K562 (cell line): ENCODE data around the gene CHRNA10. TPM values are rescaled to one million over a fixed set of nuclear protein-coding genes. Genes with fewer than 3 reads are reported as not detected.

ENCODE experiments used
- ATAC-seq: fragments of 200-7000 bp; cut with Tn5 transposase; 3 replicates; pipeline ENCODE4 v1.9.1; 2020; ENCODE audit warnings: moderate library complexity
- BruUV-seq: library from RNA; stranded (reverse); fragments of 400-500 nt; replicated peaks from 2 replicates; lab custom pipeline; 2021; lab: Mats Ljungman, UMichigan
- CTCF ChIA-PET: fragments of 300-600 bp; formaldehyde crosslinking; extraction: SDS; loops from one replicate; lab custom pipeline; 2021; ENCODE audit warnings: low intra/inter-chr PET ratio; lab: Yijun Ruan, JAX
- POLR2A ChIA-PET: fragments of 300-600, 350-650 bp; sonication (Branson Sonifier 250); formaldehyde crosslinking; extraction: SDS; loops from one replicate; lab custom pipeline; 2021; ENCODE audit warnings: antibody characterized with exemption, inconsistent platforms; lab: Yijun Ruan, JAX
- DNase-seq, 4 experiments: peaks; one replicate each; pipeline versions ENCODE4 v3.0.0 to v3.0.0-alpha.2; 2011 to 2018; ENCODE audit warnings: low spot score in 3 of 4, mixed read lengths in 3 of 4; ENCODE audit errors: extremely low read depth in 1 of 4
- FAIRE-seq: peaks from 2 replicates; lab custom pipeline; 2011; peaks lifted over from hg19 to GRCh38; lab: Jason Lieb, UNC
- H2AFZ ChIP-seq: 2 replicates; pipeline ENCODE4 v1.6.0; 2011; ENCODE audit warnings: low read depth, low read length, control low read depth, inconsistent platforms
- H3K27ac ChIP-seq: fragments of 200-600 bp; 3 replicates; pipeline ENCODE4 v1.8.0; 2011; ENCODE audit warnings: low read depth, mild to moderate bottlenecking, control low read depth, inconsistent platforms, low read length, moderate library complexity, mixed read lengths; ENCODE audit errors: extremely low read depth
- H3K27me3 ChIP-seq, 2 experiments: fragments of 300-600 bp in 1 of 2; 2 replicates in 1 of 2; 3 replicates in 1 of 2; pipeline versions ENCODE4 v1.6.0 to v1.8.0; 2011; ENCODE audit warnings: inconsistent platforms in 2 of 2, low read length in 2 of 2, mild to moderate bottlenecking in 1 of 2, mixed read lengths in 1 of 2, moderate library complexity in 1 of 2; ENCODE audit not compliant: control insufficient read depth in 2 of 2, insufficient read depth in 2 of 2
- H3K36me3 ChIP-seq: fragments of 300-600 bp; 3 replicates; pipeline ENCODE4 v1.8.0; 2011; ENCODE audit warnings: mild to moderate bottlenecking, low read length, inconsistent platforms; ENCODE audit not compliant: control insufficient read depth, insufficient read depth
- H3K4me1 ChIP-seq, 2 experiments: fragments of 200-600 bp in 1 of 2; replicated peaks in 1 of 2; 2 replicates in 1 of 2; 3 replicates in 1 of 2; pipeline versions ENCODE4 v1.5.1 to v1.8.0; 2011; ENCODE audit warnings: inconsistent platforms in 2 of 2, low read length in 2 of 2, mild to moderate bottlenecking in 1 of 2, mixed read lengths in 1 of 2, moderate library complexity in 1 of 2; ENCODE audit not compliant: control insufficient read depth in 2 of 2, insufficient read depth in 2 of 2
- H3K4me2 ChIP-seq: 2 replicates; pipeline ENCODE4 v1.6.1; 2011; ENCODE audit warnings: low read length, control low read depth, inconsistent platforms, mixed read lengths; ENCODE audit not compliant: insufficient read depth
- H3K4me3 ChIP-seq: fragments of 200-600 bp; sonication (generic), shearing (Covaris generic); 2 replicates; pipeline ENCODE4 v1.5.1; 2016; ENCODE audit warnings: control low read depth, inconsistent platforms
- H3K79me2 ChIP-seq: fragments of 200-600 bp; 3 replicates; pipeline ENCODE4 v1.8.0; 2011; ENCODE audit warnings: low read length, inconsistent platforms; ENCODE audit not compliant: control insufficient read depth, insufficient read depth
- H3K9ac ChIP-seq, 2 experiments: 2 replicates each; pipeline versions ENCODE4 v1.6.0 to v1.6.1; 2011; ENCODE audit warnings: low read depth in 2 of 2, low read length in 2 of 2, control low read depth in 1 of 2, inconsistent platforms in 1 of 2, mild to moderate bottlenecking in 1 of 2, mixed read lengths in 1 of 2; ENCODE audit not compliant: insufficient read depth in 1 of 2
- H3K9me1 ChIP-seq: one replicate; pipeline ENCODE4 v1.6.0; 2011; ENCODE audit warnings: inconsistent platforms, mild to moderate bottlenecking, low read length, moderate library complexity; ENCODE audit not compliant: control insufficient read depth, insufficient read depth
- H3K9me3 ChIP-seq: replicated peaks from 2 replicates; pipeline ENCODE4 v1.5.1; 2011; ENCODE audit warnings: low read depth, low read length, inconsistent platforms; ENCODE audit not compliant: control insufficient read depth, insufficient read depth
- H4K20me1 ChIP-seq: replicated peaks from 2 replicates; pipeline ENCODE4 v1.6.1; 2011; ENCODE audit warnings: low read length, inconsistent platforms, mixed read lengths; ENCODE audit not compliant: control insufficient read depth, insufficient read depth
- CREBBP ChIP-seq: IDR thresholded peaks from one replicate; pipeline ENCODE4 v1.6.1; 2012; ENCODE audit warnings: low read depth, mild to moderate bottlenecking, control low read depth, inconsistent platforms, low read length
- ETS2 ChIP-seq: IDR thresholded peaks from 2 replicates; pipeline ENCODE4 v1.6.1; 2016; ENCODE audit warnings: borderline replicate concordance, missing genetic modification characterization, mild to moderate bottlenecking, moderate library complexity, missing compliant biosample characterization; ENCODE audit not compliant: poor library complexity, severe bottlenecking
- PTBP1 ChIP-seq: fragments of 200-400 bp; formaldehyde crosslinking; IDR thresholded peaks from 2 replicates; pipeline ENCODE4 v1.6.1; 2017; ENCODE audit warnings: low read depth, low read length
- ZNF24 ChIP-seq: fragments of 450-650 bp; IDR thresholded peaks from 2 replicates; pipeline ENCODE4 v1.6.1; 2016
- ZNF444 ChIP-seq: fragments of 250-450 bp; sonication (Bioruptor Pico); IDR thresholded peaks from 2 replicates; pipeline ENCODE4 v1.4.0; 2020; ENCODE audit warnings: mild to moderate bottlenecking, moderate library complexity
- ZNF583 ChIP-seq: fragments of 250-450 bp; sonication (Bioruptor Pico); IDR thresholded peaks from 2 replicates; pipeline ENCODE4 v1.4.0; 2020
- WGBS: fragments of 100-300 bp; shearing (Covaris generic); methylation state at CpG from one replicate; pipeline ENCODE4 v1.1.6; 2016; ENCODE audit warnings: low coverage, mixed read lengths; ENCODE audit not compliant: insufficient coverage; ENCODE audit errors: missing lambda C conversion rate; 5-methylcytosine and 5-hydroxymethylcytosine counted together
- in situ Hi-C: fragments of 300-500 bp; cut with MboI; formaldehyde crosslinking; loops from 4 replicates; pipeline ENCODE4 v1.15.0; 2018; ENCODE audit warnings: inconsistent platforms, mixed read lengths
- intact Hi-C: fragments of 100-400 bp; cut with micrococcal nuclease; formaldehyde crosslinking; loops from 2 replicates; pipeline ENCODE4 v1.14.2; 2022
- polyA plus RNA-seq, 8 experiments: library from polyadenylated mRNA; depleted of rRNA in 4 of 8; stranded (reverse) in 5 of 8; unstranded in 3 of 8; fragments of >200 nt; fragmentation: Nextera tagmentation in 2 of 8; fragmentation: Illumina TruSeq in 1 of 8; extraction: Ambion mirVana in 2 of 8; extraction: Trizol in 1 of 8; gene quantifications; 2 replicates each; pipeline versions ENCODE4 v1.2.1 to v1.2.3, GENCODE V29; 2011 to 2014; ENCODE audit warnings: inconsistent platforms in 1 of 8, missing spikeins in 1 of 8
- total RNA-seq, 7 experiments: library from RNA; depleted of rRNA in 6 of 7; stranded (reverse); fragments of >200 nt in 6 of 7; fragmentation: Illumina TruSeq in 2 of 7; extraction: Trizol in 2 of 7; gene quantifications; 2 replicates each; pipeline versions ENCODE4 v1.2.1 to v1.2.3, GENCODE V29; 2011 to 2021; ENCODE audit warnings: low replicate concordance in 1 of 7
- TF ChIP-seq, protein P1 (sequence below): sonication (generic); formaldehyde crosslinking; IDR thresholded peaks from 2 replicates; pipeline ENCODE4 v1.5.0; 2020; ENCODE audit warnings: missing genetic modification reagents

CHRNA10 gene
- total and polyA plus RNA-seq, 9 of the 15 experiments (the other 6 are each of a cell fraction or from before 2014, with no cell fraction given) = 0.35 to 1.9 (median 0.81) TPM

DNA sequence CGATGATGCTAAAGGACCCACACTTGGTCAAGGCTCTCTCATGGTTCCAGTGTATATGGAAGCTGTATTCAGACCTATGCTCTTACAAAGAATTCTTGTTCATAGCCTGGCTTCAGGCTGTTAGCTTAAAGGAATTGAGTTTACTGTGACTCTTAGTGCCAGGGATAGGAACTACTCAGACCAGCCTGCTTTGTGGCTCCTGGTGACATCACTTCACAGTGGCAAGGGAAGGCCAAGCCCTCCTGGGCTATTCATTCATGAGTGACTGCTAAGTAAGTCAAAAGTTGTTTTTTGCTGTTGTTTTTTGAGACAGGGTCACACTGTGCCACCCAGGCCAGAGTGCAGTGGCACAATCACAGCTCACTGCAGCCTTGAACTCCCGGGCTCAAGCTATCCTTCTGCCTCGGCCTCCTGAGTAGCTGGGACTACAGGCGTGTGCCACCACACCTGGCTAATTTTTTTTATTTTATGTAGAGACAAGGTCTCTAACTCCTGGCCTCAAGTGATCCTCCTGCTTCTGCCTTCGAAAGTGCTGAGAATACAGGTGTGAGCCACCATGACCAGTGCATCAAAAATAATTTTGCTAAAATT lies 39.0 kb downstream of the CHRNA10 start:
- no peak overlapping the region for H3K4me3 ChIP-seq
- no peaks in the 10 kb centered on the region for H3K4me1 ChIP-seq
- no peaks in the 10 kb centered on the region for H3K9me3 ChIP-seq
- no peak for ATAC-seq
- BruUV-seq = no TSS peak
- DNase-seq = no peak
- H3K9me1 ChIP-seq = no peaks in the 10 kb centered on the region
- H3K27ac ChIP-seq = no peak overlapping the region
- H4K20me1 ChIP-seq = no peaks in the 10 kb centered on the region; the same call in 1 of the 2 replicates
- ChIA-PET CTCF (no interaction called here), POLR2A (interaction anchor here (0.9 kb wide), 2 partner anchors 11 to 18 kb away, joined by 3 to 4 read pairs; no protein-coding TSS in a partner anchor)
- WGBS = 16% methylated on average over 5 of the region's 5 CpGs
- intact Hi-C loops = no loop called here
- no peak for TF ChIP-seq ZNF444 (CRISPR knock-in tag)
- no peak for TF ChIP-seq ZNF583
- no peak for TF ChIP-seq ZNF24
- TF ChIP-seq ETS2 (tag) = no peak
- TF ChIP-seq, protein P1, sequence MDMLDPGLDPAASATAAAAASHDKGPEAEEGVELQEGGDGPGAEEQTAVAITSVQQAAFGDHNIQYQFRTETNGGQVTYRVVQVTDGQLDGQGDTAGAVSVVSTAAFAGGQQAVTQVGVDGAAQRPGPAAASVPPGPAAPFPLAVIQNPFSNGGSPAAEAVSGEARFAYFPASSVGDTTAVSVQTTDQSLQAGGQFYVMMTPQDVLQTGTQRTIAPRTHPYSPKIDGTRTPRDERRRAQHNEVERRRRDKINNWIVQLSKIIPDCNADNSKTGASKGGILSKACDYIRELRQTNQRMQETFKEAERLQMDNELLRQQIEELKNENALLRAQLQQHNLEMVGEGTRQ = no peak
- no peak for TF ChIP-seq CREBBP
- TF ChIP-seq PTBP1 = no peak
- H3K27me3 ChIP-seq = peaks cover 21 to 39% of the 10 kb centered on the region in 2 experiments
- H3K36me3 ChIP-seq = no peaks in the 10 kb centered on the region
- H3K4me2 ChIP-seq = no peak overlapping the region
- FAIRE-seq = no peak
- H3K9ac ChIP-seq = no peak overlapping the region
- in situ Hi-C loops = no loop called here
- no peak overlapping the region for H2AFZ ChIP-seq
- H3K79me2 ChIP-seq = no peaks in the 10 kb centered on the region
